HG03521 (cell line): ENCODE results near the gene CRY1.
"Not testable (repeated sequence)": the region's sequence is repeated elsewhere in the genome, so short reads cannot be mapped to it uniquely, and the experiment has no call there.

Experiments
- ATAC-seq: cut with Tn5 transposase; IDR thresholded peaks from one replicate; pipeline ENCODE4 v1.9.1; 2021; ENCODE audit warnings: mild to moderate bottlenecking, moderate library complexity; ENCODE audit not compliant: unreplicated experiment

CRY1 gene

DNA sequence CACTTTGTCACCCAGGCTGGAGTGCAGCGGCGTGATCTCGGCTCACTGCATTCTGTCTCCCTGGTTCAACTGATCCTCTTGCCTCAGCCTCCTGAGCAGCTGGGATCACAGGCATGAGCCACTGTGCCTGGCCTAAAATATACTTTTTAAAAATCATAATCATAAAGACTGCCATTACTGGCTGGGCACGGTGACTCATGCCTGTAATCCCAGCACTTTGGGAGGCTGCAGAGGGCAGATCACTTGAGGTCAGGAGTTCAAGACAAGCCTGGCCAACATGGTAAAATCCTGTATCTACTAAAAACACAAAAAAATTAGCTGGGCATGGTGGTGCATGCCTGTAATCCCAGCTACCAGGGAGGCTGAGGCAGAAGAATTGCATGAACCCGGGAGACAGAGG is 20.1 kb downstream of the CRY1 start:
- not testable (repeated sequence) for ATAC-seq

- no peak for ATAC-seq
Measured at GRCh38 chr12:107066691-107067090, 26.7 kb downstream of the CRY1 start.

- ATAC-seq, result no peak
Measured at GRCh38 chr12:107064687-107065086, 28.7 kb downstream of the CRY1 start.

DNA sequence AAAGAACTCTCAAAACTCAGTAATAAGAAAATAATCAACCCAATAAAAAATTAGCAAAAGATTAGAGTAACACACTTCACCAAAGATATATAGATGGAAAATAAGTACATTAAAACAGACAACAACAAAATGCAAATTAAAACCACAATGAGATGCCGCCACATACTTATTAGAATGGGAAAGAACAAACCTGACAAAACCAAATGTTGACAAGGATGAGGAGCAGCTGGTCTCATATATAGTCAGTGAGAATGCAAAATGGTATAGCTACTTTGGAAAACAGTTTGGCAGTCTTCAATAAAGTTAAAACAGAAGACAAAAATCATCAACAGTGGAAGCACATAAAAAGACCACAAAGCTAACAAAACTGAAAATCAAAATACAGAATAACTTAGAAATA is 29.1 kb downstream of the CRY1 start:
- ATAC-seq, result no peak

DNA sequence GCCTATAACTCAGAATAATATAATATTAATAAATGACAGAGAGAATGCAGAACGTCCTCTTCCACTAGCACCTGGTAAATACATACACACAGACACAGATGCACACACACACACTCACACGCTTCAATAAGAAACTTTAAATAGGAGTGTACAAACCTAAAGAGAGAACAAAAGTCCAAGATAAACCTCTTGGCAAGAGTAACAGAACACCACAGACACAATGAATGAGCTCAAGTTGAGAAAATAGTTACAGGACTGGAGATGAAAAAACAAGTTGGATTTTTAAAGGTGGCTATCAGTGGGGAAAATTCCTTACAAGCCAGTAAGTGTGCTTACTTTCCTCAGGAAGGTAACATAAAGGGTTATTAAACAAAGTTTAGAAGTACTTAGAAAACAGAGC is 35.2 kb downstream of the CRY1 start:
- no peak for ATAC-seq

DNA sequence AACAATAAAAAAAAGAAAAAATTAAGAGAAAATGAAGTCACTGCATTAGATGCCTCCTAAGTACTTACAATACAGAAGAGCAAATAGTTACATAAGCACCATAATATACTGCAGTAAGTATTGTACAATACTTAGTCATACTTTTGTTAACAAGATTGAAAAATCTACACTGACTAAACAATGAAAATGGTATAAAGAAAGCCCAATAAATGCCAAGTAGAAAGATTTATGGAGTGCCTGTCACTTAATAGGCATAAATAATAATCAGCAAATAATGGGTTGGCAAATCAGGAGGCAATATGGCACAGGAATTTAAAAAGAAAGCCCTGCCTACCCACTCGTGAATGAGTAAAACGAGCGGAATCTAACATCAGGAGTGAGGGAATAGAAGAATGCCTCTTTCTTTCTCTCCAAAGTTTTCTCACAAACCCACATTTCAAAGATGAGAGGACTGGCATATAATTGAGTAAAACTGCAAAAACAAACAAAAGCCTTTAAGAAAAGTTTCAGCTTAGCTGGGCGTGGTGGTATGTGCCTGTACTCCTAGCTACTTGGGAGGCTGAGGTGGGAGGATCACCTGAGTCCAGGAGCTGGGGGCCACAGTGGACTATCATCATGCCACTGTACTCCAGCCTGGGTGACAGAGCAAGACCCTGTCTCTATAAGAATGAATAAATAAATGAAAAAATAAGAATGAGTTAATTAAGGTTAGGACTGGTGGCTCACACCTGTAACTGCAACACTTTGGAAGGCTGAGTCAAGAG is 36.1 kb downstream of the CRY1 start:
- ATAC-seq, result no peak

DNA sequence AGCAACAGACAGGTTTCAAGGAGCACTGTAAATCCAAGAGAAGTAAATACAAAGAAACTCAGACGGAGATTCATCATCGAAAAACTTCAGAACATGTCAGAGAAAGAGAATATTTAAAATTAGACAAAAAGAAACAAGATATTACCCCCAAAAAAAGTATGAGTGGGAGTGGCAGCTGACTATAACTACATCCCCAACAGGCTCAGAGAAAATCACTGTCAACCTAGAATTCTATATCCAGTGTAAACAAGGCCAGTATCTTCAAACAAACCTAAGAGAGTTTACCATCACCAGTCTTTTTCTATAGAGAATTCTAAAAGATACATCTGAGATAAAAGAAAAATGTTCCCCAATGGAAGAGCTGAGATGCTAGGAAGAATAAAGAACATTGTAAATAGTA is 39.6 kb downstream of the CRY1 start:
- no peak for ATAC-seq

DNA sequence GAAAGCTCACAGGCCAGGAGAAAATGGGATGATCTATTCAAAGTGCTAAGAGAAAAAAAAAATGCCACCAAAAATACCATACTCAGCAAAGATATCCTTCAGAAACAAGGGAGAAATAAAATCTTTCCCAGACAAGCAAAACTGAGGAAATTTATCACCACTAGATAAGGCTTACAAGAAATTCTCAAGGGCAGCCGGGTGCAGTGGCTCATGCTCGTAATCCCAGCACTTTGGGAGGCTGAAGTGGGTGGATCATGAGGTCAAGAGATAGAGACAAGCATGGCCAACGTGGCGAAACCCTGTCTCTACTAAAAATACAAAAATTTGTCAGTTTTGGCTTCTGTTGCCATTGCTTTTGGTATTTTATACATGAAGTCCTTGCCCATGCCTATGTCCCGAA is 48.2 kb downstream of the CRY1 start:
- ATAC-seq, result no peak

GRCh38 chr12:107042801-107043200 is 50.5 kb downstream of the CRY1 start:
- ATAC-seq, result no peak

DNA sequence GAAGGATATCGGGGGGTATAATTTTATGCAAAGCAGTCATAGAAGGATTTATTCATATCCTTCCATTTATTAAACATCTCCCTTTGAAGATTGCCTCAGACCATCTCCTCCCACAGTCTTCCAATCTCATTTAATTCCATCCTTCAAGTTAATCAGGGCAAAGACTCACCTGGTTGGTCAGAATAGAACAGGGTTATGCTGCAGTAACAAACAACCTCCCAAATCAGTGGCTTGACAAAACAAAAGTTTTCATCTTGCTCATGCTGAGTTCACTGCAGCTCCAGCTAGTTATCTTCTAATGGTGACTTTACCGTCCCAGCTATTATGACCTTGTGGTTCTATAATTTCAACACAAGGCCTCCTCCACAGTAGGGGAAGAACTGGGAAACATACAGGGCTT is 57.6 kb downstream of the CRY1 start:
- ATAC-seq, result no peak

DNA sequence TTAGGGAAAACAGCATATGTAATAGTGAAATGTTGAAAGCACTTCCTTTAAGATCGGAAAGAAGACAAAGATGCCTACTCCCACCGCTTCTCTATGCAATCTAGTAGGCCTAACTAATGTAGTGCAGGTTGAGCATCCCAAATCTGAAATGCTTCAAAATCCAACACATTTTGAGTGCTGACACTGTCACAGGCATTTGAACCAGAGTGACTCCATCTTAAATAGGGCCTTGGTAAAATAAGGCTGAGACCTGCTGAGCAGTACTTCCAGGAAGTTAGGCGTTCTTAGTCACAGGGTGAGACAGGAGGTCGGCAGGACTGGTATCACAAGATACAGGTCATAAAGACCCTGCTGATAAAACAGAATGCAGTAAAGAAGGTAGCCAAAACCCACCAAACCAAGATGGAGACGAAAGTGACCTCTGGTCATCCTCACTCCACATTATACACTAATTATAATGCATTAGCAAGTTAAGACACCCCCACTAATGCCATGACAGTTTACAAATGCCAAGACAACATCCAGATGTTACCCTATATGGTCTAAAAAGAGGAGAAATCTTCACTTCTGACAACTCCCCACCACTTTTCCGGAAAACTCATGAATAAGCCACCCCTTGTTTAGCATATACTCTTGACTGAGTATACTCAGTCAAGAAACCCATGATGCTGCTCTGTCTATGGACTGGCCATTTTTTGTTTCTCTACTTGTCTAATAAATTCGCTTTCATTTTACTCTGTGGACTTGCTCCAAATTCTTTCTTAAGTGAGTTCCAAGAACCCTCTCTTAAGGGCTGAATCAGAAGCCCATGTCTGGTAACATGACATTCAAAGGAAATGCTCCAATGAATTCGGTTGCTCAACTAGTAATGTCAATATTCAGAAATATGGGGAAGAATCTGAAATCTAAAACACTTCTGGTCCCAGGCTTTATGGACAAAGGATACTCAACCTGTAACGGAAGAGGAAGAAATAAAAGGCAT is 59.3 kb downstream of the CRY1 start:
- no peak for ATAC-seq

DNA sequence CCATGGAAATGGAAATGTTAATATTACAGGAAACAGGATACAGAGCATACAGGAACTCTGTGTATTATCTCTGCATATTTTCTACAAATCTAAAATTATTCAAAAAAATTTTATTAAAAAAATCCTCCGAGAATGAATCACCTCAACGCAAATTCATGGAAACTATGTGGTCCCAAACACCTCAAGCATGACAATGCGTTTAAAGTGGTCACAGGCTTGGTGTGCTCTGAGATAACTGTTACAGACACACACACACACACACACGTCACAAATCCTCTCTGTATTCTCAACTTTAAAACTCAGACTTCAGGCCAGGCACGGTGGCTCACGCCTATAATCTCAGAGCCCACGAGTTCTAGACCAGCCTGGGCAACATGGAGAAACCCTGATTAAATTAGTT is 61.1 kb downstream of the CRY1 start:
- no peak for ATAC-seq

- ATAC-seq, result no peak
Measured at GRCh38 chr12:107031061-107031460, 62.3 kb downstream of the CRY1 start.

DNA sequence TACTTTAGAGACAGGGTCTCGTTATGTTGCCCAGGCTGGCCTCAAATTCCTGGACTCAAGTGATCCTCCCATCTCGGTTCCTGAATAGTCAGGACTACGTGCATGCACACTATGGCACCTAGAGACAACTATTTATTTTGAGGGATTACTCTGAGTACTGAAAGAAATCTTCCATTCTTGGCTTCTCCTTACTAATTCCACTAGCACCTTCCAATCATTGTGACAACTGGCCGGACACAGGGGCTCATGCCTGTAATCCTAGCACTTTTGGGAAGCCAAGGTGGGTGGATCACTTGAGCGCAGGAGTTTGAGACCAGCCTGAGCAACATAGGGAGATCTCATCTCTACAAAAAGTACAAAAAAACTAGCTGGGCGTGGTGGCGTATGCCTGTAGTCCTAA is 64.3 kb downstream of the CRY1 start:
- ATAC-seq, result no peak

- ATAC-seq, result no peak
Measured at GRCh38 chr12:107027636-107028053, 65.7 kb downstream of the CRY1 start.

GRCh38 chr12:107026806-107027635 is 66.3 kb downstream of the CRY1 start:
- no peak for ATAC-seq

DNA sequence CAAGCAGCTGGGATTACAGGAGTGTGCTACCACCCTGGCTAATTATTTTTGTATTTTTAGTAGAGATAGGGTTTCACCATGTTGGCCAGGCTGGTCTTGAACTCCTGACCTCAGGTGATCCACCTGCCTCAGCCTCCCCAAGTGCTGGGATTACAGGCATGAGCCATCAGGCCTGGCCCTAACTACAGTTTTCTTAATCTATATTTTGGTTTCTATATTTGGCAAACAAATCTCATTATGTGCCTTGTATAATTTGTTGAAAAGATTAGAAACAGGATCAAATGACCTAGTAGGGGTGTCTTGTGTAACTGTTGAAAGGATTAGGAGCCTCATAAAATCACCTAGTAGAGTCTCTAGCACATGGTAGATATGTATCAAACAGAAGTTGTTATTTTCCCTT is 67.0 kb downstream of the CRY1 start:
- ATAC-seq, result not testable (repeated sequence)

GRCh38 chr12:107025671-107026070 is 67.7 kb downstream of the CRY1 start:
- ATAC-seq, result no peak

- no peak for ATAC-seq
Measured at GRCh38 chr12:107019546-107019945, 73.8 kb downstream of the CRY1 start.

- ATAC-seq, result no peak
Measured at GRCh38 chr12:107017042-107017441, 76.3 kb downstream of the CRY1 start.

- no peak for ATAC-seq
Measured at GRCh38 chr12:107014055-107014454, 79.3 kb downstream of the CRY1 start.
